Breast epithelium (tissue), 4 donors: Measurements from ENCODE around the gene NOP56. TPM values are rescaled to one million over a fixed set of nuclear protein-coding genes. Genes with fewer than 3 reads are reported as not detected.

ENCODE experiments used
- DNase-seq, 2 donors: peaks; one replicate each; pipeline ENCODE4 v3.0.0-alpha.2; 2019; ENCODE audit warnings: low spot score in 2 of 2
- H3K27ac ChIP-seq, 2 donors: fragments of 200-600 bp; sonication (generic) in 1 of 2; one replicate each; pipeline ENCODE4 v1.5.1; 2016 to 2019; ENCODE audit warnings: mild to moderate bottlenecking in 1 of 2
- H3K27me3 ChIP-seq, 2 donors: fragments of 200-600 bp; sonication (generic) in 1 of 2; one replicate each; pipeline versions ENCODE4 v1.5.1 to v1.6.0; 2017 to 2019; ENCODE audit warnings: control low read depth in 1 of 2, mild to moderate bottlenecking in 1 of 2
- H3K36me3 ChIP-seq: fragments of 200-600 bp; one replicate; pipeline ENCODE4 v1.5.1; 2019
- H3K4me1 ChIP-seq, 2 donors: fragments of 200-600 bp; sonication (generic); one replicate each; pipeline ENCODE4 v1.5.1; 2016 to 2019; ENCODE audit warnings: control low read depth in 1 of 2
- H3K4me3 ChIP-seq, 3 donors: fragments of 200-600 bp; sonication (generic); 1 replicate in 2 of 3; 2 replicates in 1 of 3; pipeline ENCODE4 v1.5.1; 2016 to 2019; ENCODE audit warnings: mild to moderate bottlenecking in 3 of 3, moderate library complexity in 2 of 3
- H3K9me3 ChIP-seq, 2 donors: fragments of 200-600 bp; sonication (generic) in 1 of 2; one replicate each; pipeline ENCODE4 v1.5.1; 2016 to 2019; ENCODE audit warnings: control low read depth in 1 of 2
- CTCF ChIP-seq, 3 donors: fragments of 450-650 bp; IDR thresholded peaks; one replicate each; pipeline ENCODE4 v1.5.1; 2016 to 2017; ENCODE audit warnings: antibody characterized with exemption in 3 of 3, mild to moderate bottlenecking in 3 of 3, moderate library complexity in 3 of 3
- POLR2A ChIP-seq: fragments of 450-650 bp; IDR thresholded peaks from one replicate; pipeline ENCODE4 v1.6.1; 2016; ENCODE audit warnings: antibody characterized with exemption, mild to moderate bottlenecking, moderate library complexity
- POLR2AphosphoS5 ChIP-seq, 3 donors: sonication (generic); formaldehyde crosslinking; IDR thresholded peaks; one replicate each; pipeline ENCODE4 v1.6.1; 2017; ENCODE audit warnings: antibody characterized with exemption in 3 of 3
- intact Hi-C: fragments of 100-400 bp; cut with DNase I; formaldehyde crosslinking; loops from one replicate; pipeline ENCODE4 v1.15.1; 2023; ENCODE audit warnings: low total_unique reads
- total RNA-seq, 3 donors: library from RNA; depleted of rRNA; stranded (reverse); fragments of >200 nt; gene quantifications; one replicate each; pipeline ENCODE4 v1.1.0, GENCODE V29; 2016

The NOP56 gene
- total RNA-seq, 3 donors from 2014 or later = 77.1 to 137 (median 94.8) TPM

GRCh38 chr20:2657241-2657640, 4.8 kb downstream of the NOP56 start:
- Histone ChIP-seq H3K36me3 (peaks cover 14% of the 10 kb centered on the region), H3K27ac (no peak overlapping the region), H3K4me3 (no peak overlapping the region), H3K4me1 (peaks cover 0 to 10% of the 10 kb centered on the region in 2 donors), H3K9me3 (no peaks in the 10 kb centered on the region), H3K27me3 (no peaks in the 10 kb centered on the region)
- intact Hi-C loops = no loop called here
- no peak for TF ChIP-seq POLR2AphosphoS5 (IDR thresholded peaks at IDR 0.05)
- no peak for TF ChIP-seq POLR2A
- no peak for TF ChIP-seq CTCF (IDR thresholded peaks at IDR 0.05)
- DNase-seq = no peak

DNA sequence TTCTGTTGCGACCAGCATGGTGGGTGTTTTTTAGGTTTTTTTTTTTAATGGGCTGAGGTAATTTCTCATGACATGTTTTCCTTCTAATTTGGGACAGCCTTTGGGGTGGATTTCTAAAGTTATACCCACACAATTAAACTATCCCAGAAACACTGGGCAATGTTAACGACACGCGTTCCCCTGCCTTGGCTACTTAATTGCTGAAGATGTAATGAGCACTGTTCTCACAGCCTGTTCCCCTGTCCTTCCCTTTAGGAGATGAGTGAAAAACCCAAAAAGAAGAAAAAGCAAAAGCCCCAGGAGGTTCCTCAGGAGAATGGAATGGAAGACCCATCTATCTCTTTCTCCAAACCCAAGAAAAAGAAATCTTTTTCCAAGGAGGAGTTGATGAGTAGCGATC, 5.2 kb downstream of the NOP56 start:
- intact Hi-C loops = no loop called here
- DNase-seq = no peak
- Histone ChIP-seq H3K36me3 (peaks cover 14% of the 10 kb centered on the region), H3K27ac (no peak overlapping the region), H3K4me1 (peaks cover 0 to 10% of the 10 kb centered on the region in 2 donors), H3K27me3 (no peaks in the 10 kb centered on the region), H3K4me3 (no peak overlapping the region), H3K9me3 (no peaks in the 10 kb centered on the region)
- TF ChIP-seq CTCF (IDR thresholded peaks at IDR 0.05) = no peak
- no peak for TF ChIP-seq POLR2AphosphoS5 (IDR thresholded peaks at IDR 0.05)
- TF ChIP-seq POLR2A = no peak

GRCh38 chr20:2658414-2659354, 6.3 kb downstream of the NOP56 start:
- no peak for TF ChIP-seq CTCF (IDR thresholded peaks at IDR 0.05)
- TF ChIP-seq POLR2A = no peak
- no peak for TF ChIP-seq POLR2AphosphoS5 (IDR thresholded peaks at IDR 0.05)
- peaks cover 0 to 6% of the 10 kb centered on the region in 2 donors for H3K4me1 ChIP-seq
- no peak overlapping the region for H3K27ac ChIP-seq
- no peaks in the 10 kb centered on the region for H3K9me3 ChIP-seq
- intact Hi-C loops = no loop called here
- H3K36me3 ChIP-seq = peaks cover 14% of the 10 kb centered on the region
- no peak for DNase-seq
- no peak overlapping the region for H3K4me3 ChIP-seq
- H3K27me3 ChIP-seq = no peaks in the 10 kb centered on the region

DNA sequence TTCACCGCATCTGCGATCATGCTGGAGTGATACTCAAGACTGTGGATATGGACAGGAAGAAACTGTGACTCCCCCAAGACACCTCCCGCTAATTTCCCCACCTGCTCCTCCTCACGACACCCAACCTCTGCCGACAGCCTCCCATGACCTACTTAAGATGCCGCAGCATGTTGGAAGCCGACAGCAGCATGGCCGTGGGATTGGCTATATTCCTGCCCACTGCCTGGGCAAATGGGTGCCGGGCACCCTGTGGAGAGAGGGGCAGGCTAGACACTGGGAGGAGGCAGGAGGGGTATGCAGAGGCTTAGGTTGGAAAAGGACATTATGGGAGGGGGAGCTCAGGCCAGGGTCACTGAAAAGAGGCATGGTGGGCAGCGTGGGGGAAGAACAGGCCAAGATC, 7.1 kb downstream of the NOP56 start:
- no peaks in the 10 kb centered on the region for H3K4me1 ChIP-seq
- no peak for DNase-seq
- intact Hi-C loops = no loop called here
- no peak overlapping the region for H3K27ac ChIP-seq
- H3K27me3 ChIP-seq = no peaks in the 10 kb centered on the region
- H3K4me3 ChIP-seq = no peak overlapping the region
- H3K9me3 ChIP-seq = no peaks in the 10 kb centered on the region
- TF ChIP-seq CTCF (IDR thresholded peaks at IDR 0.05) = no peak
- H3K36me3 ChIP-seq = peaks cover 14% of the 10 kb centered on the region

DNA sequence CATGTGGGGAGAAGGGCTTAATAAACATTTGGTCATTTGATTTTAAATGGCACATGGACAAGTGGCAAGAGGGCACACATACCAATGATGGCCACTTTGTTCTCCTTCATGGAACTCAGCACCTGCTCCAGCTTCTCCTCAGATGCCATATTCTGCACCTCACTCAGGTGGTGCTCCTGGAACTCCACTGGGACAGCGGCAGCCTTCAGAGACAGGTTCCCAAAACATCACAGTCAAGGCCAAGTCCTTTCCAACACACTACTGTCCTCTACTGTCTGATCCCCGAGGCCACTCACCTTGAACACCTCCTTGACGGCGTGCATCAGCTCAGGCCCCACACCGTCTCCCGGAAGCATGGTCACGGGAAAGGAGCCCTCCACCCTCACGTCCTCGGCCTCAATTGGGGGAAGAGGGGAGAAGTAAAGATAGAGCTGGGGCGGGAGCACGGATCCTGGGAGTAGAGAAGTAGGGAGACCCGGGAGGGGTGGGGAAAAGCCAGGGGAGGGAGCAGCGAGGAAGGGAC, 11.0 kb downstream of the NOP56 start:
- intact Hi-C loops = no loop called here
- peaks cover 5% of the 10 kb centered on the region for H3K36me3 ChIP-seq
- no peaks in the 10 kb centered on the region for H3K27me3 ChIP-seq
- no peak for TF ChIP-seq POLR2AphosphoS5 (IDR thresholded peaks at IDR 0.05)
- no peaks in the 10 kb centered on the region for H3K4me1 ChIP-seq
- H3K4me3 ChIP-seq = peak overlapping the region; percentile 82 to 98 (median 84)
- peak overlapping the region; percentile 94 for H3K27ac ChIP-seq
- no peak for DNase-seq
- no peaks in the 10 kb centered on the region for H3K9me3 ChIP-seq
